Trophoblast cell (in vitro differentiated cells and primary cell): ENCODE data around the gene TPM4. TPM values are rescaled to one million over a fixed set of nuclear protein-coding genes. Genes with fewer than 3 reads are reported as not detected.
"Not testable (repeated sequence)": the region's sequence is repeated elsewhere in the genome, so short reads cannot be mapped to it uniquely, and the experiment has no call there.

Experiments
- DNase-seq, 2 donors: peaks; one replicate each; pipeline ENCODE4 v3.0.0-alpha.2; 2016
- H2AFZ ChIP-seq: 2 replicates; pipeline ENCODE4 v1.6.1; 2013; ENCODE audit warnings: low read length, moderate library complexity, mild to moderate bottlenecking; ENCODE audit not compliant: insufficient read depth, poor library complexity
- H2AK5ac ChIP-seq: 2 replicates; pipeline ENCODE4 v1.6.1; 2013; ENCODE audit warnings: mild to moderate bottlenecking, low read length
- H2BK120ac ChIP-seq: 2 replicates; pipeline ENCODE4 v1.6.1; 2013; ENCODE audit warnings: low read length, mild to moderate bottlenecking, moderate library complexity; ENCODE audit not compliant: insufficient read depth, poor library complexity
- H2BK12ac ChIP-seq: 2 replicates; pipeline ENCODE4 v1.6.1; 2013; ENCODE audit warnings: mild to moderate bottlenecking, low read length, moderate library complexity
- H2BK5ac ChIP-seq: 2 replicates; pipeline ENCODE4 v1.6.1; 2013; ENCODE audit warnings: low read length, low read depth, moderate library complexity, mild to moderate bottlenecking; ENCODE audit not compliant: poor library complexity
- H3K14ac ChIP-seq: 2 replicates; pipeline ENCODE4 v1.6.1; 2013; ENCODE audit warnings: mild to moderate bottlenecking, low read length
- H3K18ac ChIP-seq: 2 replicates; pipeline ENCODE4 v1.6.1; 2013; ENCODE audit warnings: mild to moderate bottlenecking, low read length
- H3K23ac ChIP-seq: 2 replicates; pipeline ENCODE4 v1.6.1; 2013; ENCODE audit warnings: low read length
- H3K27ac ChIP-seq: 2 replicates; pipeline ENCODE4 v1.5.1; 2013; ENCODE audit warnings: low read depth, mild to moderate bottlenecking, inconsistent platforms, low read length, moderate library complexity
- H3K27me3 ChIP-seq: 2 replicates; pipeline ENCODE4 v1.6.1; 2013; ENCODE audit warnings: inconsistent platforms, mild to moderate bottlenecking, low read length, moderate library complexity; ENCODE audit not compliant: insufficient read depth
- H3K36me3 ChIP-seq, 2 experiments: 1 replicate in 1 of 2; 2 replicates in 1 of 2; pipeline ENCODE4 v1.6.1; 2013; ENCODE audit warnings: low read length in 2 of 2, mild to moderate bottlenecking in 2 of 2, moderate library complexity in 1 of 2; ENCODE audit not compliant: insufficient read depth in 2 of 2, control insufficient read depth in 1 of 2
- H3K4ac ChIP-seq: 2 replicates; pipeline ENCODE4 v1.6.1; 2013; ENCODE audit warnings: low read depth, mild to moderate bottlenecking, low read length, moderate library complexity
- H3K4me1 ChIP-seq, 2 experiments: 1 replicate in 1 of 2; 2 replicates in 1 of 2; pipeline ENCODE4 v1.6.1; 2013; ENCODE audit warnings: low read length in 2 of 2, mild to moderate bottlenecking in 2 of 2, moderate library complexity in 1 of 2; ENCODE audit not compliant: insufficient read depth in 2 of 2, control insufficient read depth in 1 of 2
- H3K4me2 ChIP-seq: 2 replicates; pipeline ENCODE4 v1.6.1; 2013; ENCODE audit warnings: inconsistent platforms, mild to moderate bottlenecking, low read length, moderate library complexity
- H3K4me3 ChIP-seq: 2 replicates; pipeline ENCODE4 v1.5.1; 2013; ENCODE audit warnings: mild to moderate bottlenecking, low read depth, low read length, inconsistent platforms
- H3K79me1 ChIP-seq: one replicate; pipeline ENCODE4 v1.6.1; 2013; ENCODE audit warnings: low read length
- H3K79me2 ChIP-seq: 2 replicates; pipeline ENCODE4 v1.6.1; 2013; ENCODE audit warnings: low read length, mild to moderate bottlenecking; ENCODE audit not compliant: control insufficient read depth, insufficient read depth, poor library complexity
- H3K9ac ChIP-seq: 2 replicates; pipeline ENCODE4 v1.6.1; 2013; ENCODE audit warnings: mild to moderate bottlenecking, low read length
- H3K9me3 ChIP-seq: 2 replicates; pipeline ENCODE4 v1.6.1; 2013; ENCODE audit warnings: low read depth, mild to moderate bottlenecking, control low read depth, inconsistent platforms, low read length; ENCODE audit not compliant: insufficient read depth
- H4K12ac ChIP-seq: 2 replicates; pipeline ENCODE4 v1.6.1; 2013; ENCODE audit warnings: low read depth, mild to moderate bottlenecking, low read length, moderate library complexity
- H4K8ac ChIP-seq: 2 replicates; pipeline ENCODE4 v1.6.1; 2013; ENCODE audit warnings: low read depth, mild to moderate bottlenecking, low read length, moderate library complexity
- H4K91ac ChIP-seq: one replicate; pipeline ENCODE4 v1.6.1; 2013; ENCODE audit warnings: low read depth, mild to moderate bottlenecking, low read length, moderate library complexity
- WGBS: extraction: QIAGEN DNeasy Blood & Tissue Kit; methylation state at CpG from one replicate; pipeline ENCODE4 v1.1.7; 2013; ENCODE audit warnings: missing lambda C conversion rate; ENCODE audit not compliant: insufficient read length, insufficient coverage; ENCODE audit errors: extremely low coverage; 5-methylcytosine and 5-hydroxymethylcytosine counted together
- polyA plus RNA-seq: library from polyadenylated mRNA; stranded (reverse); fragments of 200-250 nt; gene quantifications from 2 replicates; pipeline ENCODE4 v1.2.3, GENCODE V29; 2013

The TPM4 gene
- polyA plus RNA-seq, result 859 and 864 TPM in 2 replicates

- Histone ChIP-seq H3K14ac (peak within 1 kb of the TSS; percentile 97), H4K12ac (peak within 1 kb of the TSS; percentile 33), H3K4me2 (peak within 1 kb of the TSS; percentile 85), H4K8ac (peak within 1 kb of the TSS; percentile 80), H3K27ac (peak within 1 kb of the TSS; percentile 96), H2AK5ac (peak within 1 kb of the TSS; percentile 88), H2BK5ac (peak within 1 kb of the TSS; percentile 96), H3K36me3 (peaks cover 16 to 18% of the 10 kb centered on the region in 2 experiments), H2BK12ac (peak within 1 kb of the TSS; percentile 67), H3K9ac (peak within 1 kb of the TSS; percentile 100), H4K91ac (peak within 1 kb of the TSS; percentile 88), H3K4me1 (peaks cover 10 to 19% of the 10 kb centered on the region in 2 experiments), H3K18ac (peak within 1 kb of the TSS; percentile 99), H3K4me3 (peak within 1 kb of the TSS; percentile 99), H3K9me3 (no peaks in the 10 kb centered on the region), H3K79me2 (peaks cover 39% of the 10 kb centered on the region), H3K23ac (no peak within 1 kb of the TSS), H2BK120ac (peak within 1 kb of the TSS; percentile 90), H3K27me3 (no peaks in the 10 kb centered on the region), H2AFZ (peak within 1 kb of the TSS; percentile 87), H3K4ac (peak within 1 kb of the TSS; percentile 100), H3K79me1 (peaks cover 35% of the 10 kb centered on the region)
- peak; percentile 97 to 98 for DNase-seq
- no CpG with 5 or more reads among the region's 101 CpGs for WGBS
Measured at GRCh38 chr19:16076154-16076957, at the start of gene TPM4. Gene TPM4 (plus strand): TSS chr19:16076495. CDS start chr19:16076566, 71 bp downstream.

DNA sequence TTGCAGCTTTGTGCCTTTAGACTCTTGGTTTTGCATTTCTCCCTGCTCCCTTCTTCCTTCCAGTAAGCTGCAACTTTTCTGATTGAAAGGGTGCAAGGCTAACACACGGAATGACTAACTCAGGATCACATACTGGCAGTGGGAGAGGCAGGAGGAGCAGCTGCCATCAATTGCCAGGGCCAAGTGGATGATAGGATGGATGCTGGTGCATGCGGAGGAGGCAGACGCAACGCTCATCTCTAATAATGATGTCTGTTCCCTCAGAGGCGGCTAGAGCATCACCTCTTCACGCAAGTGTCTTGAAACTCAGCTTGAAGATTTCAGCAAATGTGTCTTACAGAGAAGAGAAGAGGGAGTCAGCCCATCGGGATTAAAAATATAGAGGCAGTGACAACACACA, 49.5 kb upstream of the TPM4 start:
- Histone ChIP-seq H3K36me3 (no peaks in the 10 kb centered on the region), H2AK5ac (no peak overlapping the region), H3K4ac (no peak overlapping the region), H3K18ac (no peak overlapping the region), H4K91ac (no peak overlapping the region), H2BK120ac (no peak overlapping the region), H3K27me3 (no peaks in the 10 kb centered on the region), H3K4me2 (no peak overlapping the region), H3K23ac (no peak overlapping the region), H3K4me1 (no peaks in the 10 kb centered on the region), H2BK12ac (no peak overlapping the region), H4K8ac (no peak overlapping the region), H3K79me2 (no peaks in the 10 kb centered on the region), H3K9me3 (peaks cover 48% of the 10 kb centered on the region), H4K12ac (no peak overlapping the region), H3K27ac (no peak overlapping the region), H2BK5ac (no peak overlapping the region), H3K4me3 (no peak overlapping the region), H3K9ac (no peak overlapping the region), H3K79me1 (no peaks in the 10 kb centered on the region), H3K14ac (no peak overlapping the region), H2AFZ (no peak overlapping the region)
- DNase-seq, result no peak
- no CpG with 5 or more reads among the region's 7 CpGs for WGBS

- no peak overlapping the region for H4K91ac ChIP-seq
- H2BK120ac ChIP-seq, result no peak overlapping the region
- H3K27ac ChIP-seq, result no peak overlapping the region
- no peak overlapping the region for H4K12ac ChIP-seq
- H3K9ac ChIP-seq, result no peak overlapping the region
- no peak overlapping the region for H3K4me3 ChIP-seq
- H3K4ac ChIP-seq, result no peak overlapping the region
- no peak overlapping the region for H3K14ac ChIP-seq
- WGBS, result no CpG with 5 or more reads among the region's 6 CpGs
- no peak overlapping the region for H2BK5ac ChIP-seq
- no peak overlapping the region for H3K18ac ChIP-seq
- no peaks in the 10 kb centered on the region for H3K27me3 ChIP-seq
- no peaks in the 10 kb centered on the region for H3K4me1 ChIP-seq
- H3K23ac ChIP-seq, result no peak overlapping the region
- no peaks in the 10 kb centered on the region for H3K79me1 ChIP-seq
- H3K9me3 ChIP-seq, result peaks cover 45% of the 10 kb centered on the region
- no peak overlapping the region for H2AFZ ChIP-seq
- no peak overlapping the region for H2AK5ac ChIP-seq
- H3K36me3 ChIP-seq, result no peaks in the 10 kb centered on the region
- no peak for DNase-seq
- no peak overlapping the region for H4K8ac ChIP-seq
- no peak overlapping the region for H3K4me2 ChIP-seq
- H2BK12ac ChIP-seq, result no peak overlapping the region
- H3K79me2 ChIP-seq, result no peaks in the 10 kb centered on the region
Measured at GRCh38 chr19:16027528-16027927, 48.8 kb upstream of the TPM4 start.

- H3K79me1 ChIP-seq, H3K27ac ChIP-seq, H3K18ac ChIP-seq, H4K8ac ChIP-seq, H3K4me2 ChIP-seq, H3K23ac ChIP-seq, H3K9ac ChIP-seq, H3K27me3 ChIP-seq, H3K79me2 ChIP-seq, H2BK12ac ChIP-seq, H2AK5ac ChIP-seq, H4K12ac ChIP-seq, H2AFZ ChIP-seq, H3K4ac ChIP-seq, H3K14ac ChIP-seq, H2BK5ac ChIP-seq, H4K91ac ChIP-seq, H3K36me3 ChIP-seq, H3K4me3 ChIP-seq, H3K4me1 ChIP-seq, H2BK120ac ChIP-seq, DNase-seq: not testable (repeated sequence)
- peaks cover 45% of the 10 kb centered on the region for H3K9me3 ChIP-seq
- WGBS, result no CpG with 5 or more reads among the region's 12 CpGs
Measured at GRCh38 chr19:16030155-16030554, 46.1 kb upstream of the TPM4 start.
